GM19328 (cell line): ENCODE results near the gene ANKRD13B.

ENCODE experiments used
- ATAC-seq: cut with Tn5 transposase; IDR thresholded peaks from one replicate; pipeline ENCODE4 v1.9.1; 2021; ENCODE audit warnings: mild to moderate bottlenecking, moderate library complexity; ENCODE audit not compliant: unreplicated experiment

The ANKRD13B gene

DNA sequence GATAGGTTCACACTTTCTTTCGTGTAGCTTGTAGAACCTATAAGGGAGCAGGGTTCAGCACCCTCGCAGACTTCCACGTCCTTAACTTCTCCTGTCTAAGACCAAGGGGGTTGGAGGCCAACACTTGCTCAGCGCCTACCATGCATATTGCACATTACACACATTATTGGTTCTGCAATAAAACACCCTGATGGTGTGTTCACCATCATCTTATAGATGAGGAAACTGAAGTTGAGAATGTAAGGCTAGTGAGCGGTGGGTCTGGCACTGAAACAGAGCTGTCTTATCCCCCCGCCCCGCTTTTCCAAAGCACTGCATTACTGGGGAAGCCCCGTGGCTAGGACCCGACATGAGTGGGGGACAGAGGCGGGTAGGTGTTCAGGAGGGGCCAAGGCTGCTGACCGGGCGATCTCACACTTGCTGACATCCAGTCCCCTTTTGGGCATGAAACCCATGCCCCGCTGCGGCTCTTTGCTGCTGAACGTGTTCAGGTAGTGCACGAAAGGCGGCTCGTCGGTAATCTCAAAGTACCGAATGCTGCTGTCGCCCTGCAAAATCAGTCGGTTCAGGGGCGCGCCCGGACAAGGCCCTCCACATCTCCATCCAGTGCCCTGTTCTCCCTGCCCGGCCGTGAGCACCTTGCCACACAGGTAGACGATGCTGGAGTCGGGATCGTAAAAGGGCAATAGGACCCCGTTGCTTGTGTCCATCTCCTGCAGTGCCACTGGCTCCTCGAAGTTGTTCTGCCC, 23.5 kb downstream of the ANKRD13B start:
- no peak for ATAC-seq

DNA sequence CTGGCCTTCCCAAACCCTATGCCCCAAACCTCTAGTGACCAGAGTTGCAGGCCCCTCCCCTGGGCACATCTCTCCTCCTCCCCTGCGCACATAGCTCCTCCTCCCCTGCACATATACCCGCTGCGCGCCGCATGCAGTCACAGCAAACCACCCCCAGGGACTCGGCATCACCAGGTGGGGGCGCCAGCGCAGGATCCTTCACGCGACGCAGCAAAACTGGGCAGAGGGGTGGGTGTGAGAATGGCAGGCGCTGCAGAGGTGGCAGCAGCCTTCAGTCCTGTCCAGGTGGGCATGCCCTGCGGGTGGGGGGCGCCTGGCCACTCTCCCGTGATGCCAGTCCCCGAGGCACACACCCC, 24.2 kb downstream of the ANKRD13B start:
- no peak for ATAC-seq

DNA sequence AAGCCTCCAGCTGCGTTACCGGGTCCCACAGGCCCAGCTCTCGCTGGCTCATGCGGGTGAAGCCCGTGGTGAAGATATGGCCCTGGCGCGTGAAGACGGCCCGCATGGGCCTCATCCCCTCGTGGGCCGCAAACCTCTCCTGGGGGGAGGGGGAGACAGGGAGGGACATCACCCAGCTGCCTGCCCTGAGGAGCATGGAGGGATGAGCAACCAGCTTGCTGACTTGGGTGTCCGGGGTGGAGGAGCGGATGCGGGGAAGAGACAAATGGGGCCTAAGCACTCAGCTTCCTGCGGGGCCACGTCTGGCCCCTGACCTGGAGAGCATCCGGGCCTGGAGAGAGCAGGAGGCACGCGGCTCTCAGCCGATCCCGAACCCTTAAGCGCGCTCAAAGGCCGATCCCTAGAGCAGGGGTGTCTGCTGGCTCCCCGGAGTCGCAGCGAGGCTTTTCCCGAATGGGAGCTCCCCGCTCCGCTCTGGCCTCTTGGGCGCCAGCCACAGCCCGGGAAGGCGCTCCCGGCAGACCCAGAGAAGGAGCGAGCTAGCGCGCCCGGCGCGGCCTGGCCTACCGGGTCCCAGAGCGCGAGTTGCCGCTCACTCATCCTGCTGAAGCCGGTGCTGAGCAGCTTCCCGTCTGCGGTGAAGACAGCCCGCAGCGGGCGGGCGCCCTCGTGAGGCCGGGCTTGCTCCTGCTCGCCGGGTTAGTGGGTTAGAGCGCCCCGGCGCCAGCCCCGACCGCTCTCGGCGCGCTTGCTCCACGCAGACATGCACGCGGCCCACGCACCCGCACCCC, 24.7 kb downstream of the ANKRD13B start:
- no peak for ATAC-seq

DNA sequence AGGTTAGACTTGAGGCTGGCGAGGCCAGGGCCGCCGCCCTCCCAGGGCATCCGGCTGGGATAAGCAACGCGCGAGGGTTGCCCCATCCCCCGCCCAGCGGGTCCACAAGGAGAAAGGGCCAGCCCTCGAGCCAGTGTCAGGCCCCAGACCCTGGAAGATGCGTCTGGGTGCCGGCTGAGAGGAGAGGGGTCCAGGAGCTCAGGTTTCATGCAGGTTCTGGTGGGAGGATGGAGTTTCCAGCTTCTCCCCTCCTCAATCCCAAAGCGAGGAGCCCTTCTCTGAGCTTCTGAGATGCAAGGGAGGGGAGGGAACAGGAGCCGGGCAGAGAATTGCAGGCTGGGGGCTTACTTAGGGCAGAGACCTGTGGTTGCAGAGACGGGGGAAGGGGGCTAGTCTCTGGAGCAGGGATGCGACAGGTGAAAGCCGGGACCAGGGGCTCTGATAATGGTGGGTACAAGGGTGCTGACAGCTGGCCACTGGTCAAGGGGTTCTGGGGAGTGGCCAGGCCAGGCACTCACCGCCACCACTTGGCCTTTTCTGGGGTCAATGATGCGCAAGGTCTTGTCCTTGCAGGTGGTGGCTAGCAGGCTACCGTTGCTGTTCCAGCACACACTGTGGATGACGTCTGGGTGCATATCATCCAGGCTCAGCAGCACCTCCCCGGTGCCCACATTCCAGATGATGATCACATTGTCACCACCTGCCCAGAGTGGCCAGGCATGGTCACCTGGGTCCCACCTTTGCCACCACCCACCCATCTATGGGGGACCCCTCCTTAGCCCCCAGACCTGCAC, 25.5 kb downstream of the ANKRD13B start:
- ATAC-seq = no peak

DNA sequence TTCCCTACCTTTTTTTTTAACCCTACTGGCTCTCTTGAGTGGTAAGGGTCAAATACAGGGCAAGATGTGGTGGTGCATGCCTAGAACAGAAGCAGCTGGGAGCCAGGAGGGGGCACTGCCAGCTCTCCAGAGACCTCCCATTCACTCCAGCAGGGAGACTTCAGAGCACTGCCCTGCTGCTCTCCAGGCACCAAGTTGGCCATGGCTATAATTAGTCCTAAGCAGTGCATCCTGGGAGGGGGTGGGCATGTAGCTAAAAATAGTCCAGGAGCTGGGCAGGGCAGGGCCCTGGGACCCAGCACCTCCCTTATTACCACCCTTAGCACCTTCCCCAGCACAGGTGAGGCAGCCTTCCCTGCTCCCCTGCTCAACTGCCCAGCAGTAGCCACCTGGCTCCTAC, 26.3 kb downstream of the ANKRD13B start:
- no peak for ATAC-seq

DNA sequence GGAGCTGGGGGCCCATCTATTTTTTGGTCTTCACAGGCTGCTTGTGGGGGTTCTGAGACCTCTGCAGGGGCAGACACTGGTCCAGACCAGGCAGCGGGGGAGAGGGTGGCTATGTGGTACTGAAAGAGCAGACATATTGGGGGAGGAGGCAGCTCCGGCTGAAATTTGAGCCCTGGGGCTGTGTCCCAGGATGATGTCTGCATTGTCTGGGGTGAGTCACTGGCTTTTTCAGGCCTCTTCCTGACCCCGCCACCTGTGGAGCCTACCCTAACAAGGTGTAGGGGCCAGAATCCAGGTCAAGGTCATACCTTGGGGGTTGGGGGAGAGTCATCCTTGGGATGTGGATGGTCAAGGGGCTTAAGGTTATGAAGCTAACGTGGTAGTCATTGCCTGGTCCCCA, 27.3 kb downstream of the ANKRD13B start:
- ATAC-seq = no peak

DNA sequence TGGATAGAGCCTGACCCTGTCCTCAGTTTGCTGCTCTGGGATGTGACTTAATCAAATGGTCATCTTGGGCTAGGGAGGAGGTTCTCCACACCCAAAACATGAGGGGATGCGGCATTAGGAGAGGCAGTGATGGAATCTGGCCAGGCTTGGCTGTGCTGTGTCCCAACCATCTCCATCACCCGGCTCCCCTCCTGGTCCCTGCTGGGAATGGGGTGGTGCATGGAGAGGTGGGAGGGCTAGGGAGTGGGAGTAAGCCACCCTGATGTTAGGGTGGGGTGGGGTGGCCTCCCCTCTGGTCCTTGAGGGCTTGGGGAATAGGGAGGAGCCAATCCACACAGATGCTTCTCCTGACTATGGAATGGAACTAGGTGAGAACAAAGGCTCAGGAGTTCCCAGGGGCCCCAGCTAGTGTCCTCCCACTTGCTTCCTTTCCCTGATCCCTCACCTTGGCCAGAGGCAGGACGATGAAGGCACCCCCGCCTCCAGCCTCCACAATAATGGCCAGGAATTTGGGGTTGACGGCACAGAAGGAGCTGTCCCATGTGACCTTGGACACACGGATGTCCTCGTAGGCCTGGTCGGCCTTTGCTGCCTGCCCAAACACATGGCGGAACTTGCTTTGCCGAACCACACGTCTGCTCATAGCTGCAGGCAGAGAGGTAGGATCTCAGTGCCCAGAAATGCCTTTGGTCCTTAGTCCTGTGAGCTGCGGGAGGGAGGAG, 28.0 kb downstream of the ANKRD13B start:
- no peak for ATAC-seq

DNA sequence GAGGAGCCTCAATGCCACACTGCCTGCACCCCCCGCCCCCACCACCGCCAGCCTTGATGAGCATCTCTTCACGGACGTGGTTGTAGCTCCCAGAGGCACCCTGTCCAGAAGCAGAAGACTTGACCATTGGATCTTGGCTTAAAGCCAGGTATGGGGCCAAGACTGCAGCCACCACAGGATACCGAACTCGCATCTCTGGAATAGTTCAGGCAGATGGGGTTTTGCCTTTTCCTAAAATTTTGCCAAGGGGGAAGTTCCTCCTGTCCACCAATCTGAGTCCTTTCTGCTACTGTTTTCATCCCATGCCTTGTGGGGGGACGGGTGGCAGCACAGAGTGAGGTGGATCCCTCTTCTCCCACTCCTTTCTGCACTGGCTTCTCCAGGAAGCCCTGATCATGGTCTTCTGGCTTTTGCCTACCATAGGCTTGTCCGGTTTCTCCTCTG, 28.8 kb downstream of the ANKRD13B start:
- no peak for ATAC-seq

DNA sequence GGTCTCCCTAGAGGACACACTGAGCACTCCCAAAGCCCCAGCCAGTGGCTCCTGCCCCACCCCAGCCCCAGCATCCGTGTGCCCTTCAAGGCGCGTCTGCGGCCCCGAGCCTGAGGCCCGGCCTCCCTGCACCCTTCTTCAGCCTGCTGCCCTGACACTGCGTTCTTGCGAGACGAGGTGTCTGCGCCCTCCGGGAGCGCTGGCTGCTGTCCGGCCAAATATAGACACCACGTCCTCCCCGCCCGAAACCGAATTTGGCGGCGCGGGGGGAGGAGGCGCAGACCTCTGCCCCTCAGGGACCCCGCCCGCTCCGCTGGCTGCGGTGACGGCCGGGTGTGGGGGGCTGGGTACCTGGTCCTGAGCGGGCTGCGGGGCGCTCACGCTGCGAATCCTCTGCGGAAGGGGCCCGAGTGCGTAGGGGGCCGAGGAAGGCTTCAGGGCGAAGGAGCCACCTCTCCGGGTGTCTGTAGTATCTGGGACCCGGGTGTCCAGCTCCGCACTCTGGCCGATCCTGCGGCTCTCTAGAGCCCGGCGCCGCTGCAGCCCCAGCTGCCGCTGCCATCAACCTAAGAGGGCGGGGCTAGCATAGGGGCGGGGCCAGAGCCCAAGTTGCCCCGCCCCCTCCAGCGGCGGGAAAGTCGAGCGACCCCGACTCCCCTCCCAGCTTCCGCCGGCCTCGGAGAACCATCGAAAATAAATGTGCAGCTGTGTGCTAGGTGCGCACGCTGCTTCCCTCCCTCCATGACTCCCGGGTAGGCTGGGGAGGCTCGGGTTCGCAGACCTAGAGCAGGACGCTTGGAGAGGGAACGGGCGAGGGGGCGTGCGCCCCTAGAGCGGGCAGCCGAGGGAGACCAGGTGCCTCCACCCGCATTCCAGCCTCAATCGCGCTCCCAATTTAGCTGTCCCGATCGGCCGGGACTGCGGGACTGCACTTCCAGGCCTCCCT, 29.7 kb downstream of the ANKRD13B start, which contains the start of gene CORO6:
Gene CORO6 (minus strand): TSS at position 576 of the 946 bp plus-strand sequence. CDS start 1,491 bp downstream, outside the sequence.
- no peak for ATAC-seq

DNA sequence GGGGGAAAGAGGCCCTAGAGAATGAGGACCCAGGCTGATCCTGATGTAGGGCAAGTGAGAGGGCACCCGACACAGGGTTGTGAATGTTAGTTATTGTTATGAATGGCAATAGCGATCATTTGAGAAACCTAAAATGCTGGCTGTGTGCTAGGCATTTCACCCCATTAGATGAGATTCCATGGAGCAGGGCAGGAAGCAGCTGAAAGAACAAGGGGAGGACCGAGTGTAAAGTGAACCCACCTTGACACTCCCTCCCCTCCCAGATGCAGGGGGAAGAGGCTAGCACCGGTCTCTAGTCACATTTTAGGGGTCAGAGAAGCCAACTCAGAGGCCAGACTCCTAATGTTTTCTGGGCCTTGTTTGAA, 30.3 kb downstream of the ANKRD13B start:
- no peak for ATAC-seq

DNA sequence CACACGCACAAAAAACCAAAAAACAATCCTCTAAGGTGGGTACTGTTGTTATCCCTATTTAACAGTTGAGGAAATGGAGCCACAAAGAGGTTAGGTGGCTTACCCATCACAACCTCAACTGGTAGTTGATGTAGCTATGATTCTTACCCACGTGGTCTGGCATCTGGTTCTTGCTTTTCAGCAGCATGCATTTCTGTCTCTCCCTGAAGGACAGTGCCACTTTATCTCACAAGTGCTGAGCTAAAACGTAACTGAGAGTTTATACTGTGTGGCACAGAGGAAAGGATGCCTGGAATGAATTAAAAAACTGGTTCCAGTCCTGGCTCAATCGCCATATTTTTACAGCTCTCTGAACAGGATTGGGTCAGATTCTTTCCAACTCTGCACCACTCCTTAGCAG, 31.7 kb downstream of the ANKRD13B start:
- no peak for ATAC-seq

DNA sequence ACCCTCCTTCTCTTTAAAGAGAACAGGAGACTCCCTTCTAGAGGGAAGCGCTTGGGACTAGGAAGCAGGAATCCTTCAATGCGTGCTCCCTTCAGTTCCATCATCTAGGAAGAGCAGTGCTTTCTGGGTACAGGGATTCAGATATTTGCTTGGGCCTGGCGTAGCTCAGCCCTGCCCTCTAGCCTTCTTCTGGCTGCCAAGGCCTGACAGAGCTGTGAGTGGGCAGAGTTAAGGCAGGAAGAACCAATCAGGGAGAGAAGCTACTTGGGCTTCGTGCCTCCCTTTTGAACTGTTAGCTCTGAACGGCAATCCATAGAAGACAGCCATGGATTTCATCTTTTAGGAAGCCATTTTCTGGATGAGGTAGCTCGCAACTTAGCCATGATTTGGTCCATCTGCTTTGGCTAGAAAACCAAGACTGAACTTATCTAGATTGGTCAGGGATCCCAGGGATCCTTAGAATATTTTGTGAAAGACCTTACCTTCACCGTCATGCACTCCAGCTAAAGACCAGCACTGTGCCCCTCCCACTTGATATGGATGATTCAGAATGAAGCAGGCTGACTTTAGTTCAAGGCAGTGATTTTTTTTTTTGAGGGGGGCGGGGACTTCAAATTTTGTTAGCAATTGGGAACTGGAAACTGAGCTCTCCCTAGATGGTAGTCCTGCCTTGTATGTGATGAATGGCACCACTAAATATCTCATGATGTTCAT, 32.3 kb downstream of the ANKRD13B start:
- no peak for ATAC-seq

DNA sequence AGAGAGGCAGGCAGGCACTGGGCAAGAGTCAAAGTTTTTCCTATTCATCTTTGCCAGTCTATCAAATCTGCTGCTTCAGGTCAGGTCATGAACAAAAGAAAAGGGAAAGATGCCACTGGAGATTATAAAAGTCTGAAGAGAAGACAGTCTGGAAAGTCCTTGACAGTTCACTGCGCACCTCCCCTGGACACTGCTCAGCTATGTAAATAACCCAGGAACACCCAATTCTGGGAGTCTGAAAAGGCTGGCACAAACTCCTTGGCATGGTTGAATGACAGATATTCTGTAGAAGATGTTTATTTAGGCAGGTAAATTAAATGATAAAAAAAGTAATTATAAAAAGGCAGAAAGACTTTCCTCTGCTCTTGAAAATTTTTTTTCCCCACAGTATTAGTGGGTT, 35.0 kb downstream of the ANKRD13B start:
- ATAC-seq = no peak

DNA sequence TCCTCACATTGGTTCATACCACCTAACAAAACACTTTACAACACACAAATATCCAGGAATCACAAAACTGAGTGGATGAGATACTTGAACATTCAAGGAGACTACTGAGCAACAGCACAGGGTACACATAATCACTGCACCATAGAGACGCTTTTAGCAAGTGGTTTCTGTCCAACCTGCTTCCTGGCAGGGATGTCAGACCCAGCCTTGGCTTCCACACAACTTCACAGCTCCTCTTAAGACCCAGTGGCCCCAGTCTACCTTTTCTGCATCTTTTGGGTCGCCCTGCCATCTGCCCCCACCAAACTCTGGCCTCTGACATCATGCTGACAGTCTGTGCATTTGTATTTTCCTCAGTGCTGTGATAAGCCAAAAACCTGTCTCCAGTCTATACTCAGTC, 35.7 kb downstream of the ANKRD13B start:
- no peak for ATAC-seq

DNA sequence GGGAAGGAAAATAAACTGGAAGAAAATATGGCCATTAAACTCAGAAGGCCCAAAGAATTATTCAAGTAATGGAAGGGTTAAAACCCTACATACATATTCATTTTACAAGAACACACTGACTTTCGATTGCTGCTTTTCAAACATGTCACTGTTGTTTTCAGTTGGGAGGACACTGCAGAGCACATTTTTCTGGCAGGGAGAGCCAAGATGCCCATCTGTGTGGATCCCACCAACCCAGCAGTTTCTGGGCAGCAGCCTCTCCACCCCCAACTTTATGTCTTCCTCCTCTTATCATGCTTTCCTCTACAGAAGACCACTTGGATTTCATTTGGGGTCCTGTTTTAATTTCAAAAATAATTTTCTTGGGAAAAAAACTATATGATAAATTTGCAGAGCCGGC, 36.9 kb downstream of the ANKRD13B start:
- ATAC-seq = no peak

DNA sequence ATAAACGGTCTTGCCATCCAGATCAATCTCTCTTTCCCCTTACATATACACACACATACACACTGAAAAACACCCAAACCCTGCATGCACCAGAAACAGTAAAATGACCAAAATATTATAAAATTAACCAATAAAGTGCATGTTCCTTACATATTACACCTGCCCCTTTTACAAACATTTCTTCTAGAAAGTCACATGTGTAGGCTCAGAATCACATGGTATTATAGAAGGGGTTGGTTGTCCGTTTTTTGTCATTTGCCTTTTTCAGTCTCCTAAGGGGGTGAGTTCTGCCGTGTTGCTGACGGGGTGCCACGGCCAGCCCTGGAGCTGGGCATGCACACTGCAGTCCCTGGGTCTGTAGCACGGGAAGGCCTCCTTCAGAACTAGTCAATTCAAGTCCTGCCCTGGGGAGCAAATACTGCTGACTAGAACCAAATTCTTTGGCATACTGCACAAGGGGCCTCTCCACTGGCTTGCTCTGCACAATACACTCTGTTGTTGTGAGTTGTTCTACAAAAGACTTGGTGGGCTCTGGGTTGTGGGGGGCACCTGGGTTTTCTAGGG, 37.8 kb downstream of the ANKRD13B start:
- ATAC-seq = no peak

DNA sequence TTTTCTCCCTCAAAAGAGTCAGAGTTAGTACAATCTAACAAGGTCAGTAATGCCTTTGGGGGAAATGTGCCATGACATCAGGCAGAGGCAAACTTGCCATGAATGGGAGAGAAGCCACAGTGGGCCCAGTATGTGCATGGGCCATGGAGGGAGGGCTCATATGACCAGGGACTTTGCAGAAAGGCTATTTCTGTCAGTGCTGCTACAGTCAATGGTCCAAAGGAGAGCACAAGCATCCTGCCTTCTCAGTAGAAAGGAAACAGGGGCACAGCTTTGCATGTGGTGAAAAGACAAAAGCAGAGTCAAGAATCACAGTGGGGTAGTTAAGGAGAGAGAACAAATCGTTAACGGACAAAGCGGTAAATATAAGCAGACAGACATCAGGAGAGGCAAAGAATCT, 41.0 kb downstream of the ANKRD13B start:
- ATAC-seq = no peak

DNA sequence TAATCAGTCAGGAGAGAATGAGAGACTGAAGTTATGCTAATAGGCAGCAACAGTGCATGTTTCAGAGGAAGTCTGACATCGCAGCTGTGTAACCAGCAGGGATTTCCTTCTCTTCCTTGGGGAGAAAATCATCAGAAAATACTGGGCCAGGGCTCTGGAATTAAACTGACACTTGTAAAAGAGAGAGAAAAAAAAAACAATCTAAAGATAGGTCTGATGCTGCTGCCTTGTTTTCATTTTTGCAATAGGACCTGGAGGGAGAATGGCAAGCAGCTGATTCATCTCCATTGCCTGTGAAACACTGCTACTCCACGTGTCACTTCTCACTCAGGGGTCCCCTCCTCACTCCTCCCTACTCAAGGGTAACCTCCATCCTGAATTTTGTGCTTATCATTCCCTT, 47.5 kb downstream of the ANKRD13B start:
- no peak for ATAC-seq
